DMS79 (cell line): ENCODE data around the gene FOLR3.
"Not testable (repeated sequence)": the region's sequence is repeated elsewhere in the genome, so short reads cannot be mapped to it uniquely, and the experiment has no call there.

ENCODE experiments used
- DNase-seq: peaks from one replicate; lab custom pipeline; 2025; lab: John Stamatoyannopoulos, UW

The FOLR3 gene

GRCh38 chr11:72135473-72135872 lies at the start of gene FOLR3:
Gene FOLR3 (plus strand): TSS chr11:72135725. CDS start chr11:72135953, 228 bp downstream.
- DNase-seq = not testable (repeated sequence)

GRCh38 chr11:72088076-72088808 lies 47.3 kb upstream of the FOLR3 start:
- no peak for DNase-seq

- no peak for DNase-seq
Observed at GRCh38 chr11:72091292-72091691, 44.2 kb upstream of the FOLR3 start.

- no peak for DNase-seq
Observed at GRCh38 chr11:72098741-72099140, 36.8 kb upstream of the FOLR3 start.

- no peak for DNase-seq
Observed at GRCh38 chr11:72100009-72100408, 35.5 kb upstream of the FOLR3 start.

GRCh38 chr11:72100462-72100861 lies 35.1 kb upstream of the FOLR3 start:
- no peak for DNase-seq

- DNase-seq = no peak
Observed at GRCh38 chr11:72102162-72102561, 33.4 kb upstream of the FOLR3 start.

- DNase-seq = no peak
Observed at GRCh38 chr11:72102631-72102945, 32.9 kb upstream of the FOLR3 start.

GRCh38 chr11:72102946-72103753 lies 32.4 kb upstream of the FOLR3 start, which contains the start of gene LAMTOR1:
Gene LAMTOR1 (minus strand): TSS chr11:72103297. CDS start chr11:72103224, 73 bp downstream.
- peak; percentile 99 for DNase-seq

GRCh38 chr11:72103754-72104167 lies 31.8 kb upstream of the FOLR3 start:
- DNase-seq = no peak

GRCh38 chr11:72105888-72106287 lies 29.6 kb upstream of the FOLR3 start, which contains the start of gene TOMT:
Gene TOMT (plus strand): TSS chr11:72105924. CDS start chr11:72105952, 28 bp downstream.
- no peak for DNase-seq

- no peak for DNase-seq
Observed at GRCh38 chr11:72111300-72112142, 24.0 kb upstream of the FOLR3 start.

GRCh38 chr11:72112143-72112977 lies 23.2 kb upstream of the FOLR3 start, which contains the start of gene ANAPC15:
Gene ANAPC15 (minus strand): TSS chr11:72112695. CDS start chr11:72111276, 1,419 bp downstream.
- peak; percentile 100 for DNase-seq

GRCh38 chr11:72112978-72113808 lies 22.3 kb upstream of the FOLR3 start:
- peak; percentile 34 for DNase-seq

- DNase-seq = no peak
Observed at GRCh38 chr11:72114570-72114969, 21.0 kb upstream of the FOLR3 start.

GRCh38 chr11:72116019-72116755 lies 19.3 kb upstream of the FOLR3 start:
- DNase-seq = no peak

GRCh38 chr11:72119198-72119597 lies 16.3 kb upstream of the FOLR3 start:
- DNase-seq = no peak

GRCh38 chr11:72120930-72121329 lies 14.6 kb upstream of the FOLR3 start:
- DNase-seq = no peak

GRCh38 chr11:72122607-72123006 lies 12.9 kb upstream of the FOLR3 start:
- DNase-seq = no peak
